HG02623 (cell line): ENCODE results near the gene MDM1.
A peak's percentile ranks its signal among the peaks of the same experiment; 100 is the strongest.

Experiments used
- ATAC-seq: cut with Tn5 transposase; IDR thresholded peaks from one replicate; pipeline ENCODE4 v1.9.1; 2021; ENCODE audit warnings: moderate library complexity; ENCODE audit not compliant: unreplicated experiment

Gene MDM1

DNA sequence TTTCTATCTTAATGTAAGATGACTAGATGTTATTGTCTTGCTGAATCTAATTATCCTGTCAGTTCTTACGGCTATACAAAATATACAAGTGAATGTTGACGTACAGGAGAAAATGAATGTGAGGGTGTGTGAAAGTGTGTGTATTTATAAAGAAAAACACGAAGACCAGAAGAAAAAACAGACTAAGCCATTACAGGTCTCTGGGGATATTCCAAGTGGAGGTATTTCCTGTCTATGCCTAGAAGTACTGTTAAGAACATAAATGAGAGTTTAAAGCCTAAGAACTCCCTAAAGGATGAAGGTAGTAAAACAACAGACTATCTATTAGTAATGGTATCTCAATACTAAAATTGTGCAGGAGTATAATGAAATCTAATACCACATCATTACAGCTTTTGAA is 7.6 kb downstream of the MDM1 start:
- no peak for ATAC-seq

DNA sequence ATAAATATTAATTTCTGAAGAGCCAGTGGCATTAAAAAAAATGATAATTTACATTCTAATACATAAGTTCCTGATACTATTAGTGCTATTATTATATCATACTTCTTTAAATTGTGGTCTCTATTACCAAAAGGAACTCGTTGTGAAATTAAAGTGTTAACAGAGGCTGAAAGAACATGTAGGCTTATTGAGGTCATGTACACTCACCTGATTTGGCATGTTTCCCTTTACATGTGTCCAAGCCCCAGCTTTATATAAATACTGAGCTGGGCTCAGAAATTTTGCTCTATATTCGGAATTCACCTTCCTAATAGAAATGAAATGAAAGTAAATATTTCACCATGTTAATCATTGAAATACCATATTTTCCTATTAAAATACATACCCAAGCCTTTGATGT is 11.0 kb downstream of the MDM1 start:
- ATAC-seq = no peak

DNA sequence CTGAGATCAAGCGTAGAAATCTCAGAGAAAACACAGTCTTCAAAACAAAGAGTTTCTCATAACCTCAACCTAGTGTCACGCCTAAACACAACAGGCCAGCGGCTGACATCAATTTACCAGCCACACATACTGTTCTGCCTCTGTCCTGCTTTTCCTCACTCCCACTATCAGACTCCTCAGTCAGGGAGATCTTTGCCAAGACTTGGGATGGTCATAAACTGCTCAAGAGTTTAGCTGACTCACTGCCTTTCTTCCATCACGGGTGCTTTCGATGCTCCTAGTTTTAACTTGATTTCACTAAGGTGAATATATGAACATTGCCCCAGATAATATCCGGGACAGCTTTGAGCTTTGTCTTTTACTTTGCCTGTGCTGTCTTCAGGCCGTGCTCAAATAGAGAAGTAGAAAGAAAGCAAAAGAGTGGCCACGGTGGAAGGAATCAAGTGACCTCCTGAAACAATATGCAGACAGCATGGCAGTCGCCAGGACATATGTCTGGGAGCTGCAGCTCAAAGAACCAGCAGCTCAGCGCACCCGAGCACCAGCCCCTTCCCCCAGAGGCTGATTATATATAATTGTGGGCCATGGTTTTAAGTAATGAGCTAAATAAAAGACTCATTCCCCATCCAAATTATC is 12.1 kb downstream of the MDM1 start:
- no peak for ATAC-seq

DNA sequence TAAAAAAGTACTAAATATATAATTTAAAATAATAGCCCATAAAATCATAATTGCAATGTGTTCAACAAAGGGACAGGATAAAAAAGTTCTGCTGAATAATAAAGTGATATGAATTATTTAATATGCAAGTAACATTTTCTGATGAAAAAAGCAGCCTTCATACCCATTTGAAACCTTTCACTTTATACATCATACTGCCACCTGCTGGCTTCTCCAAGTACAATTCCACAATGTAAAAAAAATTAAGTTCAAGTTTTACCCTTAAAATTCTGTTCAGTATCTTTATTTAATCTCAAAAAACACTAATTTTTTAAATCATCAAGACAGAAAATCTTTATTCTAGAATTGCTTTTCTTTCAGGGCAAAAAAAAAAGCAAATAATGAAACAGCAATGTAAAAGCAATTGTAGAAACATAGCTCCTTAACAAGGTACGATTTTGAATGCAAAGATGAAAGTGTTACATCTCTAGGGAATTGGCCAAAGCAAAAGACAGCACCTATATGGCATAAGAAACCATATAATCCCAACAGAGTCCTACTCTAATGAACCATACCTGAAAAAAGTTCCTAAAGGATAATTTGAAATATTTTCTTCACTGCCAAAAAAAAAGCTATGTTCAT is 15.0 kb downstream of the MDM1 start:
- ATAC-seq = no peak

DNA sequence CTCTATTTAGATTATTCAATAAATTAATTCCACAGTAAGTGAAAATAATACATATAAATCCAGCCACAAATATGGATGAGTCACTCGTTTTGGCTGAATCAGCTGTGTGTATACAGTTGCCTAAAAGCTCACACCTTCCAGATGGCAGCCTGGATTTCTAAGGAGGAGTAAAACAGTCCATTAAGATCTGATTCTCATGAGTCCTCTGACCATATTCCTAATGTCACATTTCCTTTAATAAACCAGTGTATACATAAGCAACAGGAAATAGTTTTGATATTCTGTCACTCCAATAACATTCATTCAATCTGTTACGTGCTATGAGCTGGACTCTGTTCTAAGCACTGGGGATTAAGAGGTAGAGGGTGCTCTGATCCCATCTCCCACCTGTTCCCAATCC is 21.8 kb downstream of the MDM1 start:
- ATAC-seq = no peak

DNA sequence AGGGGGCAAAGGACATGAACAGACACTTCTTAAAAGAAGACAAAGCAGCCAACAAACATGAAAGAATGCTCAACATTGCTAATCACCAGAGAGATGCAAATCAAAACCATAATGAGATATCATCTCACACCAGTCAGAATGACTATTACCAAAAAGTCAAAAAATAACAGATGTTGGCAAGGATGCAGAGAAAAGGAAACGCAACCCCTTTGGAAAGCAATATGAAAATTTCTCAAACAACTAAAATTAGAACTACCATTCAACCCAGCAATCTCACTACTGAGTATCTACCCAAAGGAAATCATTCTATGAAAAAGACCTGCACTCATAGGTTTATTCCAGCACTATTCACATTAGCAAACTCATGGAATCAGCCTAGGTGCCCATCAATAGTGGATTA is 25.6 kb downstream of the MDM1 start:
- no peak for ATAC-seq

DNA sequence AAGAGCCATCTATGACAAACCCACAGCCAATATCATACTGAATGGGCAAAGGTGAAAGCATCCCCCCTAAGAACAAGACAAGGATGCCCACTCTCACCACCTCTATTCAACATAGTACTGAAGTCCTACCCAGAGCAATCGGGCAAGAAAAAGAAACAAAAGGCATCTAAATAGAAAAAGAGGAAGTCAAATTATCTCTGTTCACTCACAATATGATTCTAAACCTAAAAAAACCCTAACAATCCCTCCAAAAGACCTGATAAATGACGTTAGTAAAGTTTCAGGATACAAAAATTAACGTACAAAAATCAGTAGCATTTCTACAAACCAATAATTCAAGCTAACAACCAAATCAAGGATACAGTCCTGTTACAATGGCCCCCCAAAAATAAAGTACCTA is 26.9 kb downstream of the MDM1 start:
- no peak for ATAC-seq

DNA sequence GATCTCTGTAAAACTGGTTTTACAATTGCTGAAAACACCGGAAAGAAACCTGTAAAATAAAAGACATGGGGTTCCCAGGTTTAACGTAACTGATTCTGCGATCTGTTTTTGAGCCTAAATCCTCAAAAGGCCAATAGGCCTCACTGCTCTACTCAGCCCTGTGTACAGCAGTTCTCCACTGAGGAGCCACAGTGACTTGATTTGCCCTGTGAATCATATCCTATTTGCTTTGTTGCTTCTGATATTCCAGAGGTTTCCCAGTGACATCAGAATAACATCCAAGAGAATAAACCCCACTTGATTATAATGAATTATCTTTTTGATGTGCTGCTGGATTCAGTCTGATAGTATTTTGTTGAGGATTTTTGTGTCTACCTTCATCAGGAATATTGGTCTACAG is 27.5 kb downstream of the MDM1 start:
- ATAC-seq = no peak

DNA sequence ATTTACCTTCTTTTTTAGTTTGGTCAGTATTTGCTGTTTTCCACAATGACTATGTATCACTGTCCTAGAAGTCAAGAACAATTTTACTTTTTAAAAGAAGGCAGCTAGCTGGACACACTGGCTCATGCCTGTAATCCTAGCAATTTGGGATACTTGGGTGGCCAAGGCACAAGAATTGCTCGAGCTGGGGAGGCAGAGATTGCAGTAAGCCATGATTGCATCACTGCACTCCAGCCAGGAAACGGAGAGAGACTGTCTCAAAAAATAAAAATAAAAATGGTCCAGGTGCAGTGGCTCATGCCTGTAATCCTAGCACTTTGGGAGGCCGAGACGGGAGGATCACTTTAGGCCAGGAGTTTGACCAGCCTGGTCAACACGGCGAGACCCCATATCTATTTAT is 28.3 kb downstream of the MDM1 start:
- ATAC-seq = no peak

DNA sequence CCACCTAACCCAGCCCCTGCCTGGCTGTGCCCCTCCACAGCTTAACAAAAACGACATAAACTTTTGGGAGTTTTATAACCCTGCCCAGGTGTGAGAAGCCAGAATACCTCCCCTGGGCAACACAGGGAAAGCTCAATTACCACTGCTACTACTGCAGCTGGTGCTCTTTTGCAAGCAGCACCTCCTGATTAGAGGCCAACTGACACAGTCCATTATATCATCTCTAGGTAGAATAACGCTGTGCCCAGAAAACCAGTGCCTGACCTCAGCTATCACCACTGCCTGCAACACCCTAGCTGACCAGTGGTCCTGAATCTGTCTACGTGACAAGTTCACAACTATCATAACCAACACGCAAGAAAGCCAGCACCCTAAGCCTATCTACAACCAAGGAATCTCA is 34.2 kb downstream of the MDM1 start:
- ATAC-seq = no peak

DNA sequence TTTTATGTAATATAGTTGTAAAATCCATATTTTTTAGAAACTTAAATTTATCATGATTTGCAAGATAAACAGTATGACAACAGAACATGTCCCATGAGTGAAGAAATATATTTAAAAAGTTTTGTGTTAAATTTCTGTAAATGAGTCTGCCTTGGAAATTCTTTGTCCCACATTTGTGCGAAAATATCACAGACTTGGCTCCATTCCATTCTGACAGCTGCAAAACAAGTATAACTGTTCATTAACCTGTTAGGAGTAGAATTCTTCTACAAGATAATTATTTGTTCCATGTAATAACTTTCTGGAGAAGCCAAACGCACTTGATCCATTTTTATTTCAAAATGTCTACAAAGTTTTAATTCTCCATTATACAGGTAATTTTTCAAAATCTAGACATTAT is 37.9 kb downstream of the MDM1 start:
- ATAC-seq = no peak

DNA sequence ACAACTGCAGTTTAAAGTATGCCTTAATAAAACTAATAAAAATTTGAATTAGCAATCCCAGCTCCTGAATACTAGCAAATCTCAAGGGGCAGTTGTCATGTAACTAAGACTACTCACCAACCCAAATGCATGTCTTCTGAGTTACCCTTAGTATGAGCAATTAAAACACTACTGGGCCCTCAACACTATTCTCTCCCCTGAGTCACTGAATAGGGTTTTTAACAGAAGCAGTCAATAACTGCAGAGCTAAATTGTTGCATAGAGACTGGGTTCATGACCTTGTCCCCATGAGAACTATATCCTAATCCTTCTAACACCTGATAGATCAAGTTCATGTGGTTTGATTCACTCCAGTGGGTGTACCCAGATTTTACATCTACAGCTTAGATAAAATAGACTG is 38.8 kb downstream of the MDM1 start:
- no peak for ATAC-seq

DNA sequence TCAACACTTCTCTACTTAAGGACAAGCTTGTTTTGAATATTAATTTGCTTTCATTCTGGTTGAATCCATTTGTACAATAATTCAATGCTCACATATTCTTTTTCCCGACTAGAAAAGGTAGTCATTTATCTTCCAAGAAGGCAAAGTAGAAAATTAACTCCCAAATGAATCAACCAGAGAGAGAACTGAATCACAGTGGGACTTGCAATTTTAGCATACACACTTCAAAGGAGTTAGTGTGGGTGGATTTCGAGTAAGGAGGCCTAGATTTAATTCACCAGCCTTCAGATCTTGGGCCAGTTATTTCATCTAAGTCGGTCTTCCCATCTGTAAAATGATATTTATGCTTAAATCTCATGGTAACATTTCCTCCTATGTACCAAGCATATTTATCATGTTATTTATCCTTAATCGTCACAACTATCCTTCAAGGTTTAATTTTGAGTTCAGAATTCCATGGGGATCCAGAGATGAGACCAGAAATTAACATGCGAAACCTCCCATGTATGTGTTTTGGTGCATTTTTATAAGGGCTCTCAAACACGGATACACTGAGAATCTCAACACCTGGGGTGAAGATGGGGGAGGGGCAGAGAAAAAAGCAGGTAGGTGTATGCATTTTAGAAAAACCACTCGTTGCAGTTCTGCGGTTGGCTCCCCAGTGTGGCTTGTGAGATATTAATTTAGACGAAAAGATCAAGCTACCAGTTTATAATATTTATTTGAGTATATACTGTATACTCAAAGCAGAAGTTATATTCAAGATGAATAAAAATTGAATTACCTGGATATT is 39.8 kb downstream of the MDM1 start:
- ATAC-seq = no peak

DNA sequence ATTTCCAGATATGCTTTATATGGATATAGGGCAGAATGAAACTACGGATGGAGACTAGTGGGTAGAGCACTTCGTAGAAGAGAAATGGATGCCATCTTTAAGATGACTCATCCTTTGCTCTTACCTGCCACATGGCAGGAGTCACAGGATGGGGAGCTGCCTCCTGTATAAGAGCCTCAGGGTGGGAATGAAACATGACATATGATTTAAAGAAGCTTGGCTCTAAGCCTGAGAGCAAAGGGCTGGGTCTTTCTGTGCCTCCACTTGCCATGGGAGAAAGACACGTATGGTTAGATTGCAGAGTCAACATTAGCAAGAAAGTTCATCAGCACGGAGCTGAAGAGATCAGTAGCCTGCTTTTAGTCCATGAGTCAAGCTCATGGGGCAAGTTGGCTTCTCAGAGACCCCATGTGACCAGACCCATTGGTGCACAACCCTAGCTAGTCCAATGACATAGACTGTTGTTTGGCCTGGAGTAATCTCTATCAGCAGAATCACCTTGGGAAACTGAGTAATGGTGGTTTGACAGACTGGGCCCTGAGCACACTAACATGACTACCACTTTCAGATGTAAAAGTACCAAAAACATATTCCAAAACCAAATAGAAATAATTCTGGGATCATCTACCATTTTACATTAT is 40.6 kb downstream of the MDM1 start:
- ATAC-seq = no peak

DNA sequence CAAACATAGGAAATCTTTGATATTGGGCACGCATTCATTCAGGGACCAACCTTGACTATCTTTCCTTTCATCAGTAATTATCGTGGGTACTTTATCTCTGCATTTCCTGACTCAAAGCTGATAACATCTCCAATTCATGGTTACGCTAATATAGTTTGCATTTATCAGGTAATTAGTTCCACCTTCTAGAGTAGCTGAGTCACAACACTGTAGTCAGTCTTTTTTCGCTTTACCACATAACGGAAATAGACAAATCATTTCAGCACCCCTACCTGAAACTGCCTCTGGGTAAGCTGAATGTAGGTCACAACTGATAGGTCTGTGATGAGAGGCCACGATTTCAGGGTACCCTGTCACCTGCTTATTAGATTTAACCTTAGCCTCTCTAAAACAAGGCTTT is 42.0 kb downstream of the MDM1 start:
- ATAC-seq = peak; percentile 92

DNA sequence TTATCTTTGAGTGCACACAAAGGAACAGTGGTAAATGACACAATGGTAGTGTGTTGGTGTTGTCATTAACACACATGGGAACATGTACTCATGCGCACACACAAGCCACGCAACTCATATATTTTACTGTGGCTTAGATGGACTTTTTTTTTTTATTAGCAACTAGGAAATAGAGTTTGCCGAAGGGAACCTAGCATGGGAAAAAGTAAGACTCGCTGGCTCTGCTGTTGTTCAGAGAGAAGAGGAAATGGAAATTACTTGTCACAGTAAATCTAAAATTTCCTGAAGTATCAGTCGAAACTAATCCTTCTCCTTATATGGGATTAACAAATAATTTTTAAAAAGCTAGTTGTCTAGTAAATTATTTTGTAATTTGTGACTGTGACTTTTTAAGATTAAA is 45.1 kb downstream of the MDM1 start:
- no peak for ATAC-seq

DNA sequence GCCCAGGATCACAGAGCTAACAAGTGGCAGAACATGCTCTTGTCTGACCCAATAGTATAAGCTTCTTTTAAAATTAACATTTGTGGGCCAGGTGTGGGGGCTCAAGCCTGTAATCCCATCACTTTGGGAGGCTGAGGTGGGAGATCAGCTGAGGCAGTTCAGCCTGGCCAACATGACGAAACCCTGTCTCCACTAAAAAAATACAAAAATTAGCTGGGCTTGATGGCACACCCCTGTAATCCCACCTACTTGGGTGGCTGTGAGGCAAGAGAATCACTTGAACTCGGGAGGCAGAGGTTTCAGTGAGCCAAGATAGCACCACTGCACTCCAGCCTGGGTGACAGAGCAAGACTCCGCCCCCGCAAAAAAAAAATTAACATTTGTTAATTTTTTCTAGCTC is 45.8 kb downstream of the MDM1 start:
- no peak for ATAC-seq

DNA sequence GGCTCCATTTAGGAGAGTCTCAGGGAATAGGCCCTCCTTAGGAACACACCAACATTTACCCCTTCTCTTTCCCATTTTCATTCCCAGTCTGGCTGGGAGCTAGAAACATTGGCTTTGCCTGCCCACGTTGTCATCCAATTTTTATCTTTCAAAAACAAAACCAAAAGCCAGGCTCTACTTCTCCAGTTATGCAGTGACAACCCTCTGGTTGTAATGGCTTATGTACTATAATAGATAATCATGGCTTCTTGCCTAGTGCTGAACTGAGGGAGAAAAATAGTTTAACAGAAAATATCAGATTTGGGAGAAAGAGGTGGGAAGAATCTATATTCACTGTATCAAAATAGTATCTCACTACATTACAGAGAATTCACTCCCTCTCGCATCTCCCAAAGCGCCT is 46.6 kb downstream of the MDM1 start:
- no peak for ATAC-seq

DNA sequence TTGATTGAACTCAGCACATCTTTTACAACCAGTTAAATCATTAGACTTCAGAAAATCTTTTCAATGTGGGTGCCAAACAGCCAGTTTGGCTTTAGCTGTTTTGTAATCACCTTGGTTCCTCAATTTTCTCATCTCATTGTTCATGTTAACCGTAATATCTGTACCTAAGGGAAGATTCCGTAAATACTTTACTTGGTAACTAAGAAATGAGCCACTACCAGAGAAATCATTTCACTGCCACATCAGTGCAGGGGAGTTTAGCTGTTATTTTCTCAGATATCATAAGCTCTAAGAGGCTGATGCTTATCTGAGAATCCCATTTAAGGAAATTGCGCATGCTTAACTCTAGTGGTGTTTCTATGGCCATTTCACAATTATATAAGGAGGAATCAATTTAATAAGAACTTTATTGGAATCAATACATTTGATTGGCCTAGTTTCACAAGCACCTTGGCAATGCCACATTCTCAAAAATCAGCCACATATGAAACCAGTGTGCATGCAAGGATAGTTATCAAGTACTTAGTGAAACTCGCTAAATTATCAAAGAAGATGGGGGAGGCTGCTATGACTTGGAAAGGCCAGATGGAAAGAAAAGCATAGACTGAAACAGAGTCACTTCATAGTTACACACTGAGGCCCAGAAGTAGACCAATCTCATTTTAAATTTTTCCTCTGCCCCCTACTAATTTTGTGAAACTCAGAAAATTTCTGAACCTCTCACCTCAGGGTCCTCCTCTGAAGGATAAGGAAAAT is 50.7 kb downstream of the MDM1 start:
- no peak for ATAC-seq

DNA sequence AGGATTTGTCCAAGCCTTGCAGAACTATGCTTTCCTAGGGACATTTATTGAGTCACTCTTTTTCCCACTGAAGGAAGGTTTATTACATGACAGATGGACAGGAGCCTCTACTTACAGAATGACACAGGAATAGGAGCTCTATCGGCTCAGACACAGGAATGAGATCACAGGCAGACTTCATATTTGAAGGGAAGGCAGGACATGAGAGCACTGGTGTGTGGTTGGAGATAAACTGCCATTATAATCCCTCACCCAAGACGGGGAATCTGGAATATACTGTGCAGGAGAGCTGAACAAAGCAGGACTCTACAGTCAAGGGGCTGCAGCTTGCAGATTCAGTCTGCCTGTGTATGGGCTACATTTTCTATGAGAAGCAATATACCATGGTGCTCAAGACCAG is 51.9 kb downstream of the MDM1 start:
- ATAC-seq = no peak
